Stimulated activated CD8-positive, alpha-beta memory T cell treated with anti-CD3 and anti-CD28 coated beads, Interleukin-4, amount 100 ng/mL, for 24 hours (primary cell): Measurements from ENCODE around the gene RNF181.
"Not testable (repeated sequence)": the region's sequence is repeated elsewhere in the genome, so short reads cannot be mapped to it uniquely, and the experiment has no call there.

Experiments used
- DNase-seq: peaks from one replicate; pipeline ENCODE4 v3.0.0-alpha.2; 2020; ENCODE audit warnings: low read depth

The RNF181 gene

GRCh38 chr2:85595301-85596025 is at the start of gene RNF181:
RNF181 (plus strand) TSS chr2:85595745; CDS start chr2:85595764, 19 bp downstream.
- DNase-seq = peak; percentile 79

- no peak for DNase-seq
Measured at GRCh38 chr2:85545780-85546240, 49.7 kb upstream of the RNF181 start.

- DNase-seq = no peak
Measured at GRCh38 chr2:85547089-85547858, 48.3 kb upstream of the RNF181 start.

- DNase-seq = no peak
Measured at GRCh38 chr2:85547859-85548607, 47.5 kb upstream of the RNF181 start.

- DNase-seq = no peak
Measured at GRCh38 chr2:85548608-85548900, 47.0 kb upstream of the RNF181 start.

GRCh38 chr2:85549095-85549494 is 46.5 kb upstream of the RNF181 start:
- DNase-seq = no peak

GRCh38 chr2:85549826-85550225 is 45.7 kb upstream of the RNF181 start:
- DNase-seq = no peak

- DNase-seq = no peak
Measured at GRCh38 chr2:85550486-85550885, 45.1 kb upstream of the RNF181 start.

- peak; percentile 76 for DNase-seq
Measured at GRCh38 chr2:85551698-85552678, 43.6 kb upstream of the RNF181 start.

GRCh38 chr2:85553184-85553583 is 42.4 kb upstream of the RNF181 start:
- no peak for DNase-seq

GRCh38 chr2:85554980-85555612 is 40.4 kb upstream of the RNF181 start:
- no peak for DNase-seq

- no peak for DNase-seq
Measured at GRCh38 chr2:85557130-85557529, 38.4 kb upstream of the RNF181 start.

GRCh38 chr2:85558160-85558559 is 37.4 kb upstream of the RNF181 start:
- no peak for DNase-seq

GRCh38 chr2:85560403-85560726 is 35.2 kb upstream of the RNF181 start:
- not testable (repeated sequence) for DNase-seq

- no peak for DNase-seq
Measured at GRCh38 chr2:85560812-85561279, 34.7 kb upstream of the RNF181 start.

GRCh38 chr2:85561280-85562212 is 34.0 kb upstream of the RNF181 start, which contains the start of gene GGCX:
GGCX (minus strand) TSS chr2:85561493; CDS start chr2:85561428, 65 bp downstream.
- peak; percentile 94 for DNase-seq

- DNase-seq = no peak
Measured at GRCh38 chr2:85564144-85564563, 31.4 kb upstream of the RNF181 start.

GRCh38 chr2:85566265-85566664 is 29.3 kb upstream of the RNF181 start:
- no peak for DNase-seq

- DNase-seq = no peak
Measured at GRCh38 chr2:85575739-85576138, 19.8 kb upstream of the RNF181 start.

GRCh38 chr2:85577063-85577385 is 18.5 kb upstream of the RNF181 start:
- DNase-seq = no peak
